ENCODE data around the gene ZNF93.

GRCh38 chr19:19860756-19861390 lies 39.9 kb upstream of the ZNF93 start:
- no peak for TF ChIP-seq CTCF (IDR thresholded peaks at IDR 0.05)
- TF ChIP-seq POLR2A (IDR thresholded peaks at IDR 0.05) = no peak

All from heart left ventricle (tissue), 13 donors.